H9 (cell line): ENCODE measurements around the gene KDM3A. TPM values are rescaled to one million over a fixed set of nuclear protein-coding genes. Genes with fewer than 3 reads are reported as not detected.

Experiments used
- DNase-seq: peaks from one replicate; pipeline ENCODE4 v3.0.0-alpha.2; 2017
- H2AFZ ChIP-seq: one replicate; pipeline ENCODE4 v1.6.1; 2013; ENCODE audit warnings: mild to moderate bottlenecking, low read length, control low read depth, moderate library complexity
- H2AK5ac ChIP-seq: 2 replicates; pipeline ENCODE4 v1.6.1; 2013; ENCODE audit warnings: low read length, control low read depth, mixed read lengths; ENCODE audit not compliant: insufficient read length
- H2BK120ac ChIP-seq: one replicate; pipeline ENCODE4 v1.6.1; 2013; ENCODE audit warnings: low read depth, mild to moderate bottlenecking, low read length, control low read depth, inconsistent platforms; ENCODE audit not compliant: poor library complexity, severe bottlenecking
- H2BK12ac ChIP-seq: 2 replicates; pipeline ENCODE4 v1.6.1; 2013; ENCODE audit warnings: low read length, control low read depth, mixed read lengths, low read depth; ENCODE audit not compliant: insufficient read length
- H2BK15ac ChIP-seq: 2 replicates; pipeline ENCODE4 v1.6.1; 2013; ENCODE audit warnings: low read depth, low read length, control low read depth
- H2BK20ac ChIP-seq: one replicate; pipeline ENCODE4 v1.6.1; 2013; ENCODE audit warnings: low read depth, mild to moderate bottlenecking, low read length, control low read depth, inconsistent platforms; ENCODE audit not compliant: poor library complexity, severe bottlenecking
- H2BK5ac ChIP-seq: 2 replicates; pipeline ENCODE4 v1.6.1; 2013; ENCODE audit warnings: low read length, control low read depth, mixed read lengths; ENCODE audit not compliant: insufficient read length
- H3K14ac ChIP-seq: 2 replicates; pipeline ENCODE4 v1.6.1; 2013; ENCODE audit warnings: low read length, control low read depth; ENCODE audit not compliant: insufficient read depth
- H3K18ac ChIP-seq: 2 replicates; pipeline ENCODE4 v1.6.1; 2013; ENCODE audit warnings: low read depth, mild to moderate bottlenecking, mixed read lengths, low read length, control low read depth; ENCODE audit not compliant: insufficient read length
- H3K23ac ChIP-seq: 2 replicates; pipeline ENCODE4 v1.6.1; 2013; ENCODE audit warnings: low read length, control low read depth, mixed read lengths, low read depth; ENCODE audit not compliant: insufficient read length
- H3K23me2 ChIP-seq: 2 replicates; pipeline ENCODE4 v1.6.1; 2013; ENCODE audit warnings: low read depth, mild to moderate bottlenecking, mixed read lengths, low read length, control low read depth; ENCODE audit not compliant: insufficient read length, poor library complexity, severe bottlenecking
- H3K27ac ChIP-seq: 2 replicates; pipeline ENCODE4 v1.5.1; 2013; ENCODE audit warnings: low read length, control low read depth, mixed read lengths, low read depth; ENCODE audit not compliant: insufficient read length
- H3K27me3 ChIP-seq: 2 replicates; pipeline ENCODE4 v1.6.1; 2013; ENCODE audit warnings: low read length, control low read depth, inconsistent platforms; ENCODE audit not compliant: insufficient read depth
- H3K4ac ChIP-seq: 2 replicates; pipeline ENCODE4 v1.6.1; 2013; ENCODE audit warnings: low read depth, mild to moderate bottlenecking, control low read depth, inconsistent platforms, low read length, moderate library complexity
- H3K4me1 ChIP-seq: 2 replicates; pipeline ENCODE4 v1.6.1; 2013; ENCODE audit warnings: low read length, control low read depth, inconsistent platforms; ENCODE audit not compliant: insufficient read depth
- H3K4me2 ChIP-seq: 2 replicates; pipeline ENCODE4 v1.6.1; 2013; ENCODE audit warnings: low read length, control low read depth, mixed read lengths; ENCODE audit not compliant: insufficient read length, insufficient read depth
- H3K56ac ChIP-seq: 2 replicates; pipeline ENCODE4 v1.6.1; 2013; ENCODE audit warnings: low read depth, mild to moderate bottlenecking, mixed read lengths, low read length, control low read depth; ENCODE audit not compliant: insufficient read length
- H3K79me1 ChIP-seq: 2 replicates; pipeline ENCODE4 v1.6.1; 2013; ENCODE audit warnings: low read depth, mild to moderate bottlenecking, moderate library complexity, low read length, control low read depth, inconsistent platforms; ENCODE audit not compliant: insufficient read depth, poor library complexity, severe bottlenecking
- H3K79me2 ChIP-seq: 2 replicates; pipeline ENCODE4 v1.6.1; 2013; ENCODE audit warnings: low read length, control low read depth, inconsistent platforms; ENCODE audit not compliant: insufficient read depth
- H3K9ac ChIP-seq: 2 replicates; pipeline ENCODE4 v1.6.1; 2013; ENCODE audit warnings: low read length, control low read depth, mixed read lengths; ENCODE audit not compliant: insufficient read length; ENCODE audit errors: extremely low read depth
- H3K9me3 ChIP-seq: one replicate; pipeline ENCODE4 v1.6.1; 2013; ENCODE audit warnings: low read depth, low read length, inconsistent platforms; ENCODE audit not compliant: control insufficient read depth
- H3T11ph ChIP-seq: one replicate; pipeline ENCODE4 v1.6.1; 2013; ENCODE audit warnings: mild to moderate bottlenecking, low read length, control low read depth, inconsistent platforms
- H4K20me1 ChIP-seq: one replicate; pipeline ENCODE4 v1.6.1; 2013; ENCODE audit not compliant: control insufficient read depth, insufficient read length, insufficient read depth
- H4K5ac ChIP-seq: 2 replicates; pipeline ENCODE4 v1.6.1; 2013; ENCODE audit warnings: low read depth, mild to moderate bottlenecking, mixed read lengths, low read length, control low read depth; ENCODE audit not compliant: insufficient read length
- H4K8ac ChIP-seq: replicated peaks from 2 replicates; pipeline ENCODE4 v1.6.1; 2013; ENCODE audit warnings: low read length, control low read depth, mixed read lengths, low read depth; ENCODE audit not compliant: insufficient read length
- H4K91ac ChIP-seq: 2 replicates; pipeline ENCODE4 v1.6.1; 2013; ENCODE audit warnings: low read depth, mild to moderate bottlenecking, moderate library complexity, mixed read lengths, low read length, control low read depth; ENCODE audit not compliant: insufficient read length
- H3K27ac Mint-ChIP-seq, 3 experiments: 2 replicates in 2 of 3; 3 replicates in 1 of 3; pipeline ENCODE4 v1.8.0; 2020 to 2021; ENCODE audit warnings: mixed read lengths in 3 of 3, mild to moderate bottlenecking in 1 of 3, moderate library complexity in 1 of 3
- H3K27me3 Mint-ChIP-seq: 2 replicates; pipeline ENCODE4 v1.8.0; 2021; ENCODE audit warnings: low read depth, mild to moderate bottlenecking, moderate library complexity, mixed read lengths
- H3K36me3 Mint-ChIP-seq, 3 experiments: 2 replicates in 2 of 3; 3 replicates in 1 of 3; pipeline ENCODE4 v1.8.0; 2020 to 2021; ENCODE audit warnings: low read depth in 3 of 3, mixed read lengths in 3 of 3; ENCODE audit not compliant: insufficient read depth in 1 of 3
- H3K4me1 Mint-ChIP-seq, 2 experiments: 2 replicates each; pipeline ENCODE4 v1.8.0; 2020; ENCODE audit warnings: mixed read lengths in 2 of 2
- H3K4me3 Mint-ChIP-seq, 2 experiments: 2 replicates in 1 of 2; 3 replicates in 1 of 2; pipeline ENCODE4 v1.8.0; 2020 to 2021; ENCODE audit warnings: mild to moderate bottlenecking in 2 of 2, mixed read lengths in 2 of 2, moderate library complexity in 1 of 2
- H3K9me3 Mint-ChIP-seq, 2 experiments: 2 replicates in 1 of 2; 3 replicates in 1 of 2; pipeline ENCODE4 v1.8.0; 2020; ENCODE audit warnings: mild to moderate bottlenecking in 2 of 2, mixed read lengths in 2 of 2, moderate library complexity in 1 of 2
- CTCF ChIP-seq: fragments of 200-600 bp; sonication (generic); conservative IDR thresholded peaks from 3 replicates; pipeline ENCODE4 v1.8.0; 2021; ENCODE audit warnings: antibody characterized with exemption, mild to moderate bottlenecking
- WGBS: extraction: QIAGEN DNeasy Blood & Tissue Kit; methylation state at CpG from one replicate; pipeline ENCODE4 v1.1.7; 2013; ENCODE audit warnings: missing lambda C conversion rate, low lambda C conversion rate, mixed read lengths; ENCODE audit not compliant: insufficient read length; ENCODE audit errors: extremely low coverage; 5-methylcytosine and 5-hydroxymethylcytosine counted together
- total RNA-seq: library from RNA; stranded (reverse); gene quantifications from 2 replicates; pipeline ENCODE4 v1.2.1, GENCODE V29; 2021

The KDM3A gene
- total RNA-seq, 1 experiment from 2014 or later, result 28.1 TPM

- Histone ChIP-seq H3T11ph (no peak overlapping the region), H3K79me1 (no peaks in the 10 kb centered on the region), H2BK12ac (no peak overlapping the region), H3K23me2 (no peaks in the 10 kb centered on the region), H2AK5ac (no peak overlapping the region), H3K9me3 (no peaks in the 10 kb centered on the region), H3K4me2 (no peak overlapping the region), H3K27me3 (no peaks in the 10 kb centered on the region), H2BK20ac (no peak overlapping the region), H2AFZ (no peak overlapping the region), H4K5ac (no peak overlapping the region), H2BK120ac (no peak overlapping the region), H3K27ac (no peak overlapping the region), H3K4me1 (no peaks in the 10 kb centered on the region), H3K79me2 (no peaks in the 10 kb centered on the region), H3K56ac (no peak overlapping the region), H4K20me1 (no peaks in the 10 kb centered on the region), H3K23ac (no peak overlapping the region), H3K18ac (no peak overlapping the region), H2BK5ac (no peak overlapping the region), H2BK15ac (no peak overlapping the region), H3K9ac (no peak overlapping the region), H4K91ac (no peak overlapping the region), H3K14ac (no peak overlapping the region), H3K4ac (no peak overlapping the region), H4K8ac (no peak overlapping the region)
- TF ChIP-seq CTCF, result no peak
- Mint-ChIP-seq H3K9me3 (no peaks in the 10 kb centered on the region), H3K27me3 (no peaks in the 10 kb centered on the region), H3K4me1 (no peaks in the 10 kb centered on the region; a peak in 1 of 4 replicates), H3K4me3 (no peak overlapping the region), H3K36me3 (peaks cover 8 to 18% (median 9%) of the 10 kb centered on the region in 3 experiments; a peak in 5 of 7 replicates), H3K27ac (no peak overlapping the region)
- no peak for DNase-seq
- no CpG with 5 or more reads among the region's 4 CpGs for WGBS
Observed at GRCh38 chr2:86510436-86510933, 69.3 kb downstream of the KDM3A start.
